Stimulated activated naive B cell treated with anti-CD40 and anti-IgM and Interleukin-4, amounts not matched to agents 10 μg/mL and 1 μg/mL and 100 μg/mL, for 72 hours (primary cell): ENCODE measurements around the gene RNFT2.
A peak's percentile ranks its signal among the peaks of the same experiment; 100 is the strongest.
"Not testable (repeated sequence)": the region's sequence is repeated elsewhere in the genome, so short reads cannot be mapped to it uniquely, and the experiment has no call there.

Experiments used
- ATAC-seq, 2 donors: fragments of 150-1000 bp; cut with Tn5 transposase; replicated peaks; 2 replicates each; pipeline ENCODE4 v1.10.0; 2021; ENCODE audit warnings: moderate library complexity in 1 of 2
- DNase-seq: peaks from one replicate; pipeline ENCODE4 v3.0.0; 2021
- H3K27ac Mint-ChIP-seq: one replicate; pipeline ENCODE4 v1.8.0; 2022; ENCODE audit warnings: mild to moderate bottlenecking, mixed read lengths
- H3K27me3 Mint-ChIP-seq, 2 donors: one replicate each; pipeline ENCODE4 v1.8.0; 2022; ENCODE audit warnings: mixed read lengths in 2 of 2
- H3K36me3 Mint-ChIP-seq, 2 donors: one replicate each; pipeline ENCODE4 v1.8.0; 2022; ENCODE audit warnings: mixed read lengths in 2 of 2, mild to moderate bottlenecking in 1 of 2
- H3K4me1 Mint-ChIP-seq, 2 donors: one replicate each; pipeline ENCODE4 v1.8.0; 2022; ENCODE audit warnings: mixed read lengths in 2 of 2, mild to moderate bottlenecking in 1 of 2
- H3K4me3 Mint-ChIP-seq, 2 donors: one replicate each; pipeline ENCODE4 v1.8.0; 2022; ENCODE audit warnings: mild to moderate bottlenecking in 2 of 2, mixed read lengths in 2 of 2, moderate library complexity in 1 of 2
- H3K9me3 Mint-ChIP-seq, 2 donors: one replicate each; pipeline ENCODE4 v1.8.0; 2022; ENCODE audit warnings: mixed read lengths in 2 of 2, mild to moderate bottlenecking in 1 of 2

The RNFT2 gene

DNA sequence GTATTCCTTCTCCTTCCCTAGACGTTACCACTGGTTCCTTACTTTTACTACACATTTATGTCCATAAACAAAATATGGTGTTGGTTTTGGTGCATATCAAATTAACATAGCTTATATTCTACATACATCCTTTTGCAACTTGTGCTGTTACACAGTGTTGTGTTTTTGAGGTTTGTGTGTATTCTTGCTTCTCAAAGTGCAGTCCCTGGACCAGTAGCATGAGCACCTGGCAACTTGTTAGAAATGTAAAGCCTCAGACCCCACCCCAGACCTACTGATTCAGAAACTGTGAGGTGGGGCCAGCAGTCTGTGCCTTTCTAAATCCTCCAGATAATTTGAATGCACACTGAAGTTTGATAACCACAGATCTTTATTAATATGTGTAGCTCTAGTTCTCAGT lies 65.9 kb downstream of the RNFT2 start:
- peaks cover 7 to 9% of the 10 kb centered on the region in 2 donors for H3K9me3 Mint-ChIP-seq
- ATAC-seq (peak in 1 of 2 donors; percentile 14), DNase-seq (no peak)
- H3K4me3 Mint-ChIP-seq: peak overlapping the region in 1 of 2 donors; percentile 30
- no peaks in the 10 kb centered on the region for H3K27me3 Mint-ChIP-seq
- H3K4me1 Mint-ChIP-seq: peaks cover 15 to 35% of the 10 kb centered on the region in 2 donors
- peaks cover 15 to 22% of the 10 kb centered on the region in 2 donors for H3K36me3 Mint-ChIP-seq
- H3K27ac Mint-ChIP-seq: no peak overlapping the region

DNA sequence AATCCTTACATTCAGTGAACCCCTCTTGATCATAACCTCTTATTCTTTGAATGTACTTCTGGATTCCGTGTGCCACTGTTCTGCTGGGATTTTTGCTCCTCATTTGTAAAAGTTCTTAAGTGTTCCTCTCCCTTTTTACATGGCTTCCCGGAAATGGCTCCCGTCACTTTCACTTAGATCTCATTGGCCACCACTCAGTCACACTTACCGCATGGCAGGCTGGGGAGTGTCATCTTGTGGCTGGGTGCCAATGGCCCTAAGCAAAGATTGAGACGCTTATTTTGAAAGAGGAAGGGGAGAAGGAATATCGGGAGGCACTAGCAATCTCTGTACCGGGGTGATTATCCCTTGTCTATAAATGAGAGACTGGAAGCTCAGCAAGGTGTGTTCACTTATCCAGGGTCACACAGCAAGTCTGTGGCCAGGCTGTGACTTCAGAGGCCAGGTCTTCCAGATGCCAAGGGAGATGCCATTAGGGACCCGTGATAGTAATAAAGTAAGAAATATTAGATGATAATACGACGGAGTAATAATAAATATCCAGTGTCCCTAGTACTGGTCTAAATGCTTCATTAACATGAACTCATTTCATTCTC lies 68.8 kb downstream of the RNFT2 start:
- no peak overlapping the region for H3K27ac Mint-ChIP-seq
- DNase-seq: no peak
- no peak overlapping the region for H3K4me3 Mint-ChIP-seq
- peaks cover 23 to 53% of the 10 kb centered on the region in 2 donors for H3K4me1 Mint-ChIP-seq
- no peak for ATAC-seq
- no peaks in the 10 kb centered on the region for H3K9me3 Mint-ChIP-seq
- H3K36me3 Mint-ChIP-seq: peaks cover 4 to 10% of the 10 kb centered on the region in 2 donors
- no peaks in the 10 kb centered on the region for H3K27me3 Mint-ChIP-seq

DNA sequence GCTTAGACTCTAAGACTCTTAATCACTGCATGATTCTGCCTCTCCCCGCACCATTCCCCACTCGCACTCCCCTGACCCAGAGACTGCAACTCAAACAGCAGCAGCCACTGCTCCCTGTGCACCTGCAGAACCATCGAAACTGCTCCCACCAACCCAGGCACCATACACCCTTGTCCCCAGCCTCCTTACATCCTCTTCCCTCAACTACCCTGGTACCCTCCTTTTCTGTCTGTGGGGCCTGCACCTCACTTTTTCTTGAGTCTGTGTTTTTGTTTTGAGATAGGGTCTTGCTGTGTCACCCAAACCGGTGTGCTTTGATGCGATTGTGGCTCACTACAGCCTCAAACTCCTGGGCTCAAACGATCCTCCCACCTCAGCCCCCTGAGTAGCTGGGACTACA lies 69.4 kb downstream of the RNFT2 start:
- H3K27me3 Mint-ChIP-seq: no peaks in the 10 kb centered on the region
- peaks cover 25 to 59% of the 10 kb centered on the region in 2 donors for H3K4me1 Mint-ChIP-seq
- H3K36me3 Mint-ChIP-seq: peaks cover 4 to 10% of the 10 kb centered on the region in 2 donors
- DNase-seq: no peak
- H3K9me3 Mint-ChIP-seq: no peaks in the 10 kb centered on the region
- no peak overlapping the region for H3K4me3 Mint-ChIP-seq
- ATAC-seq: no peak
- no peak overlapping the region for H3K27ac Mint-ChIP-seq

DNA sequence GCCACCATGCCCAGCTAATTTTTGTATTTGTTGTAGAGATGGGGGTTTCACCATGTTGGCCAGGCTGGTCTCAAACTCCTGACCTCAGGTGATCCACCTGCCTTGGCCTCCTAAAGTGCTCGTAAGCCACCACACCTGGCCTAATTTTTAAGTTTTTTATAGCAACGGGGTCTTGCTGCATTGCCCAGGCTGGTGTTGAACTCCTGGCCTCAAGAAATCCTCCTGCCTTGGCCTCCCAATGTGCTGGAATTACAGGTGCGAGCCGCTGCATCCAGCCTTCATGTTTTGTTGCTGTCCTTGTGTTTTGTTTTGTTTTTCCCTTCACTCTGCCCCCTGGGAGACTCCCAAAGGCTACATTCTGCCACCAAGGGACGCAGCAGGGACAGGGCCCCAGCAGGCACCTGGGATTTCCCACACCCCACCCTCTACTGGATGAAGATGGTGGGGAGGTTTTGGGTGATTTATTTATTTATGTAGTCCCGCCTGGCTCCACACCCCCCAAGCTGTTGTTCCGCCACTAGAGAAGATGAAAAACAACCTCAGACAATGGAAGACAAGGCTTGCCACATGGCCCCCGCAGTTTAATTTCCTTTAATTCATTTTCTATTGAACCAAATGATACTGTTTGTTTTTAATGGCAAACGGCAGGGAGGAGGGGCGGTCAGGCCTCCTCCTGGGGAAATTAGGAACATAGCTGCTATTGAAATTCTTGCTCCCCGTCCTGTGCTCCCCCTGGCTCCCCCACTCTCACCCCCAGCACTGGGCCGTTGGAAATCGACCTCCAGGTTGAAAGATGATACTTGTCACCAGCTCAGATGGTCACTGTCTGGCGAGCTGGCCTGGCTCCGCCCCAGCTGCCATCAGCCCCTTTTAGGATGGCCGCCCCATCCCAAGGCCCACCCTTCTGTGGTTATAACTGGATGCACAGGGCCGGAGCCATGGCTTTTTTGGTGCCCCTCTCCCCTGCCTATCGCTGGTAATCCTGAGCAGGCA lies 70.3 kb downstream of the RNFT2 start:
- H3K27me3 Mint-ChIP-seq: no peaks in the 10 kb centered on the region
- peaks cover 25 to 64% of the 10 kb centered on the region in 2 donors for H3K4me1 Mint-ChIP-seq
- ATAC-seq (no peak), DNase-seq (no peak)
- no peaks in the 10 kb centered on the region for H3K9me3 Mint-ChIP-seq
- no peak overlapping the region for H3K27ac Mint-ChIP-seq
- peaks cover 4 to 10% of the 10 kb centered on the region in 2 donors for H3K36me3 Mint-ChIP-seq
- no peak overlapping the region for H3K4me3 Mint-ChIP-seq

DNA sequence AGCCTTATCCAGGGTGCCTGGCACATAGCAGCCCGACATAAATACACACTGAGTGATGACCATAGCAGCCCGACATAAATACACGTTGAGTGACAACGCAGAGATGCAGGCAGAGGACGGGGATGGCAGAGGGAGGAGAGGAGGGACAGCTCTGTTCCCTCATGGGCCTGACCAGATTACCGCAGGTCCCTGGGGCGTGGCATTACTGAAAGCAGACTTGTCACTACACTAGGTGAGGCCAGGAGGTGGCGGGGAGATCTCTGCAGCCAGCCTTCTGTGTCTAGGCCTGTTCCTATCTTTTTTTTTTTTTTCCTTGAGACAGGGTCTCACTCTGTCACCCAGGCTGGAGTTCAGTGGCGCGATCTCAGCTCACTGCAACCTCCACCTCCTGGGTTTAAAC lies 74.1 kb downstream of the RNFT2 start:
- Mint-ChIP-seq H3K36me3 (peaks cover 4 to 7% of the 10 kb centered on the region in 2 donors), H3K9me3 (no peaks in the 10 kb centered on the region), H3K27ac (no peak overlapping the region), H3K4me3 (no peak overlapping the region), H3K27me3 (no peaks in the 10 kb centered on the region), H3K4me1 (peaks cover 38 to 77% of the 10 kb centered on the region in 2 donors)
- DNase-seq: no peak
- no peak for ATAC-seq

DNA sequence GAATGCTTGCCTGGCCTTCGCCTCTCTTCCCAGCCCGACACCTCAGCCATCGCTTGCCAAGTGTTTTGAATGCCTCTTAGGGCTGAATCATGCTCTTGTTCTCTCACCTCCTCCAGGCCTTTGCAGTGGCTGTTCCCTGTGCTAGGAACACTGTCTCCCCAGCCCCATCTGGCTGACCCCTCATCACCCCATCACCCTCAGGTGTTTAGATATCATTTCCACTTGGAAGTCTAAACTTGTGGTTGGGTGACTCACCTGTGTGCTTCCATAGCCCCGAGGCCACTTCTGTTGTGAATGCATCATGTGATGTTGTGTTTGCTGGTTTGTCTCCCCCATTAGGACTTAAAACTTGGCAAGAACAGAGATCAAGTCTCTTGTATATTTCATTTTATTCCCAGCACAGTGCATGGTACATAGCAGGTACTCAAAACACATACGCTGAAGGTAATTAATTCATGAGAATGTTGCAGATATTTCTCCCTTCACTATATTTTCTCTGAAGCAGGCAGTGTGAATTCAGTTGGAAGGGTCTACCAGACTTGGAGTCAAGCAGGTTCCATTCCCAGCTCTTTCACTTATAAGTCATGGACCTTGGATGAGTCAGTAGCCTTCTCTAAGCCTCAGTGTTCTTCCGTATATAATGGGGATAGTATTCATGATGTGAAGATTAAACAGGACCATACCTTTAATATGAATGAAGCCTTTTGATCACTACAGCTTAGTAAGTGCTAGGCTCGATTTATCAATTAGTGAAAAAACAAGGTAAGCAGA lies 75.3 kb downstream of the RNFT2 start:
- Mint-ChIP-seq H3K27me3 (no peaks in the 10 kb centered on the region), H3K36me3 (peaks cover 0 to 7% of the 10 kb centered on the region in 2 donors), H3K4me1 (peaks cover 46 to 83% of the 10 kb centered on the region in 2 donors), H3K27ac (no peak overlapping the region), H3K4me3 (no peak overlapping the region), H3K9me3 (no peaks in the 10 kb centered on the region)
- ATAC-seq (no peak), DNase-seq (no peak)

DNA sequence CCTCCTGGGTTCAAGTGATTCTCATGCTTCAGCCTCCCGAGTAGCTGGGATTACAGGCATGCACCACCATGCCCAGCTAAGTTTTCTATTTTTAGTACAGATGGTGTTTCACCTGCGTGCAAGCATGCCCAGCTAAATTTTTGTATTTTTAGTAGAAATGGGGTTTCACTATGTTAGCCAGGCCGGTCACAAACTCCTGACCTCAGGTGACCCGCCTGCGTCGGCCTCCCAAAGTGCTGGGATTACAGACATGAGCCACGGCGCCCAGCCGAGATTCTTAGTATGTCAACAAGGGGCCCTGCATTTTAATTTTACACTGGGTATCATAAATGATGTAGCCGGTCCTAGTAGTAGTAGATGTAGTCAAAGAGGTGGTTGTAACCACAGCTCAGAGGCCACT lies 76.7 kb downstream of the RNFT2 start:
- ATAC-seq, H3K9me3 Mint-ChIP-seq, H3K36me3 Mint-ChIP-seq, H3K27me3 Mint-ChIP-seq, DNase-seq, H3K4me3 Mint-ChIP-seq: not testable (repeated sequence)
- Mint-ChIP-seq H3K27ac (peak overlapping the region; percentile 42), H3K4me1 (peaks cover 50 to 92% of the 10 kb centered on the region in 2 donors)

DNA sequence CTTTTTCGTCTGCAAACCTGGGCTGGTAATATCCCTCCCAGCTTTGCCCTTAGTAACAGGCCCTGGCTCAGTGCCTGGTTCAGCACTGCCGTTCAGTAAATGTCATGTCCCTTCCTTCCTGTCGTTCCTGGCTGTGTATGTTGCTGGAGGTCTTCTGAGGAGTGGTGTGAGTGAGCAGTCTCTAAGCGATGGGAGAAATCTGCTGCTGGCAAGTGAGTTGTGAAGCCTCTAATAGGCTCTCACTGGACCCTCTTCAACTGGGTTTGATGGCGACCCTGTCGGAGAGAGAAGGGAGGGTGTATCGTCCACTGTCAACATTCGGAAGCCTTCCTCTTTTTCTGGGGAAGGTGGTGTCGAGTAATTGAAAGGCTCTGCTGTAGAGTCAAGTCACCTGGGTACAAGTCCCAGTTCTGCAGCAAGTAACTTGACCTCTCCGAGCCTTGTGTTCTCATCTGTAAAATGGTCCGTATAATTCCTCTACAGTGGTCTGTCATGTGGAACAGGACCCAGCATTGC lies 80.3 kb downstream of the RNFT2 start:
- H3K4me3 Mint-ChIP-seq: peak overlapping the region; percentile 94 to 98
- H3K4me1 Mint-ChIP-seq: peaks cover 42 to 69% of the 10 kb centered on the region in 2 donors

DNA sequence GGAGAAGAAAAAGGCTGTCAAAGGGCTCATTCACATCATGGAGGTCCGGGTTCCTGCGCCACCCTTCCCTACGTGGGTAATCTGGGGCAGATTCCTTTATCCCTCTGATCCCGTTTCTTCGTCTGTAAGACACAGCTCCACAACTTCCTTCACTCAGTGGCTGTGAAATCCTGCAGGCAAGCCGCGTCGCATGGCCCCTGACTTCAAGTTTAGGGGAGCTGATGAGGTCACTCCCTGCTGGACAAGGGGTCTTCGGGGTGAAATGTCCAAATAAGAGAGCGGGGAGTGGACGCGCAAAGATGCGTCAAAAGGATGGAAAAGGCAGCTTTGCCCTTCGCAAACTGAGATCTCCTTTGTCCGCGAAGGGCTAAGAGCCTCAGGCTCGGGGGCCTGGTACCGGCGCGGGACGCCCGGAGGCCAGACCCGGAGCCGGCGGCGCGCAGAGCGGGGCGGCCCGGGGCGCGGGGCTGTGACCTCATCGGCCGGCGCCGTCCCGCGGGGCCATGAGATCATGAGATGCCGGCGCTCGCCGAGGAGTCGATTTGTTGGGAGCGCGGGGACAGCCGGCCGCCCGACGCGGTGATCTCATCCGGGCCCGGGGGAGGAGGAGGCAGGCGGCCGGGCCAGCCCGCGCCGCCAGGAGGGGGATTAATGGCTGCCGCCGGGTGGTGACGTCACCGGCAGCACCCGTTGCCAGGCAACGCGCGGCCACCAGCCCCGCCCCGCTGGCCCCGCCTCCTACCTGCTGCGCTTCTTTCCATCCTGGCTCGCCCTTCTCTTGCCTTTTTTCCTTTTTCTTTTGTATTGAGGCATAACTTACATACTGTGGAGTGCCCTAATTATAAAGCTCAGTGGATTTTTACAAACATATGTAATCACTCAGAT lies 81.1 kb downstream of the RNFT2 start:
- peak; percentile 77 for DNase-seq
- Mint-ChIP-seq H3K36me3 (peaks cover 2 to 7% of the 10 kb centered on the region in 2 donors), H3K27me3 (no peaks in the 10 kb centered on the region), H3K4me1 (peaks cover 38 to 62% of the 10 kb centered on the region in 2 donors), H3K4me3 (peak overlapping the region; percentile 94 to 98), H3K9me3 (no peaks in the 10 kb centered on the region), H3K27ac (peak overlapping the region; percentile 98)
- ATAC-seq: peak; percentile 87

More for the DNA sequence above, 80.3 kb downstream of the RNFT2 start:
- H3K27ac Mint-ChIP-seq: peak overlapping the region; percentile 98
- H3K27me3 Mint-ChIP-seq: no peaks in the 10 kb centered on the region
- DNase-seq: peak; percentile 11
- ATAC-seq: peak; percentile 24 to 35
- H3K9me3 Mint-ChIP-seq: no peaks in the 10 kb centered on the region
- H3K36me3 Mint-ChIP-seq: peaks cover 2 to 4% of the 10 kb centered on the region in 2 donors

DNA sequence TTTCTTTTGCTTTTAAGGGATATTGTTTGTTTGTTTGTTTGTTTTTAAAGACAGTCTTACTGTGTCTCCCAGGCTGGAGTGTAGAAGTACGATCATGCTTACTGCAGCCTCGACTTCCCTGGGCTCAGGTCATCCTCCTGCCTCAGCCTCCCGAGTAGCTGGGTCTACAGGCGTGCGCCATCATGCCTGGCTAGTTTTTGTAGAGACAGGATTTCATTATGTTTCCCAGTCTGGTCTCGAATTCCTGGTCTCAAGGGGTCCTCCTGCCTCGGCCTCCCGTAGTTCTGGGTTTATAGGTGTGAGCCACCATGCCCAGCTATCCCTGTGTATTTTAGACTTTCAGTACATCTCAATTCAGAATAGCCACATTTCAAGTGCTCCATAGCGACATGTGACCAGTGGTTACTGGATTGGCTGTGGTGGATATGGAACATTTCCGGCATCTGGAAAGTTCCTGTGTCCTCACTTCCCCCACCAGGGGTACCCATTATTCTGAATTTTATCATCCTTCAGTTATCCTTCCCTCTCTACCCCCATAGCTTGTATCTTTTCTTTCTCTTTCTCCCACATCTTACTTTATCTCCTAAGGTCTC lies 82.0 kb downstream of the RNFT2 start:
- H3K4me1 Mint-ChIP-seq: peaks cover 31 to 52% of the 10 kb centered on the region in 2 donors
- no peaks in the 10 kb centered on the region for H3K27me3 Mint-ChIP-seq
- peak overlapping the region; percentile 75 for H3K27ac Mint-ChIP-seq
- H3K36me3 Mint-ChIP-seq: peaks cover 3 to 13% of the 10 kb centered on the region in 2 donors
- ATAC-seq (no peak), DNase-seq (no peak)
- peak overlapping the region; percentile 9 to 61 for H3K4me3 Mint-ChIP-seq
- H3K9me3 Mint-ChIP-seq: no peaks in the 10 kb centered on the region

DNA sequence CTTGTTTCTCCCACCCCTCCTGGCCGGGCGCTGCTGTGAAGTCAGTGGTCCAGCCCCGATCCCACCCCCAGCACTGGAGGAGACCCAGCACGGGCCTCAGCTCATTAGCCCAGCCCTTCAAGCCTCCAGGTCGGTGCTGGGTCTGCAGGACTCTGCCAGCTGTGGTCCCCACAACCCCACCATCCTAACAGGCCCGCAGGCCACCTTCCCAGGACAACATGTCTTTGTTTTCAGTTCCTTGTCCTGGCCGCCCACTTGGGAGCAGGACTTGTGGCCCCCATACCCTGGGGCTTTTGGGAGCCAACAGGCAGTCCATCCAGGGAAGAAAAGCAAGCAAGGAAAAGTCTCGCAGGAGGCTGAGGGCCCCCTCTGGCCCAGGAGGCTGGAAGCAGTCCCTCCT lies 83.2 kb downstream of the RNFT2 start:
- Mint-ChIP-seq H3K27me3 (no peaks in the 10 kb centered on the region), H3K4me3 (no peak overlapping the region)
- DNase-seq: no peak

DNA sequence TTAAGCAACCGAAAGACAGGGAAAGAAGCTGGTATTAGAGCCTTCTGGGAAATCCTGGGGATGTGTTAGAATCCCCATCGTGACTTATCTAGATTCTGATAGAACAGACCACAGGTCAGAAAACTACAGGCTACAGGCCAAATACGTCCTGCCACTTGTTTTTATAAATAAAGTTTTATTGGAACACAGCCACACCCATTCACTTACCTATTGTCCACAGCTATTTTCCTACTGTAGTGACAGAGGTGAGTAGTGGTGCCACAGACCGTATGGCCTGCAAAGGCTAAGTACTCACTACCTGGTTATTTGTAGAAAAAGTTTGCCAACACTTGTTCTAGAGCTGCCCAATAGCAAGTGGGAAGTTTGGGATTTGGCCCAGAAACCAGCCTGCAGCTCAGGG lies 89.3 kb downstream of the RNFT2 start:
- Mint-ChIP-seq H3K27ac (no peak overlapping the region), H3K4me1 (no peaks in the 10 kb centered on the region), H3K36me3 (peaks cover 4 to 20% of the 10 kb centered on the region in 2 donors), H3K27me3 (no peaks in the 10 kb centered on the region), H3K4me3 (no peak overlapping the region), H3K9me3 (no peaks in the 10 kb centered on the region)
- ATAC-seq (no peak), DNase-seq (no peak)

More for the DNA sequence above, 83.2 kb downstream of the RNFT2 start:
- no peak overlapping the region for H3K27ac Mint-ChIP-seq
- no peaks in the 10 kb centered on the region for H3K9me3 Mint-ChIP-seq
- peaks cover 3 to 19% of the 10 kb centered on the region in 2 donors for H3K36me3 Mint-ChIP-seq
- peaks cover 20 to 40% of the 10 kb centered on the region in 2 donors for H3K4me1 Mint-ChIP-seq
- ATAC-seq: no peak

DNA sequence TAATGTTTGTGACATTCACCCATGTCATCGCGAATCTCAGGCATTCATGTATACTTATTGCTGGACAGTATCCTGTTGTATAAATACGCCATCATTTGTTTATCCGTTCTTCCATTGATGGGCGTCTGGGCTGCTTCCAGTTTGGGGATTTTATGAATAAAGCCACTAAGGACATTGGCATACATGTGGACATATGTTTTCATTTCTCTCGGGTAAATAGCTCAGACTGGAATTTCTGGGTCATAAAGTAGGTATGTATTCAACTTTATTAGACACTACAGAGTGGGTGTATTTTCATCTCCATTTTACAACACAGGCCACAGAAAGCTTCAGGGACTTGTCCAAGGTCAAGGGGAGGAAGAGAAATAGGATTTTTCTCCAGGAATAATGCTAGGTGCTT lies 94.2 kb downstream of the RNFT2 start:
- Mint-ChIP-seq H3K9me3 (peaks cover 4% of the 10 kb centered on the region in 2 donors), H3K27ac (no peak overlapping the region), H3K4me1 (peaks cover 0 to 2% of the 10 kb centered on the region in 2 donors), H3K27me3 (no peaks in the 10 kb centered on the region), H3K36me3 (peaks cover 16 to 25% of the 10 kb centered on the region in 2 donors), H3K4me3 (no peak overlapping the region)
- ATAC-seq (no peak), DNase-seq (no peak)
